Measurements from ENCODE around the gene SIVA1.

Gene SIVA1

DNA sequence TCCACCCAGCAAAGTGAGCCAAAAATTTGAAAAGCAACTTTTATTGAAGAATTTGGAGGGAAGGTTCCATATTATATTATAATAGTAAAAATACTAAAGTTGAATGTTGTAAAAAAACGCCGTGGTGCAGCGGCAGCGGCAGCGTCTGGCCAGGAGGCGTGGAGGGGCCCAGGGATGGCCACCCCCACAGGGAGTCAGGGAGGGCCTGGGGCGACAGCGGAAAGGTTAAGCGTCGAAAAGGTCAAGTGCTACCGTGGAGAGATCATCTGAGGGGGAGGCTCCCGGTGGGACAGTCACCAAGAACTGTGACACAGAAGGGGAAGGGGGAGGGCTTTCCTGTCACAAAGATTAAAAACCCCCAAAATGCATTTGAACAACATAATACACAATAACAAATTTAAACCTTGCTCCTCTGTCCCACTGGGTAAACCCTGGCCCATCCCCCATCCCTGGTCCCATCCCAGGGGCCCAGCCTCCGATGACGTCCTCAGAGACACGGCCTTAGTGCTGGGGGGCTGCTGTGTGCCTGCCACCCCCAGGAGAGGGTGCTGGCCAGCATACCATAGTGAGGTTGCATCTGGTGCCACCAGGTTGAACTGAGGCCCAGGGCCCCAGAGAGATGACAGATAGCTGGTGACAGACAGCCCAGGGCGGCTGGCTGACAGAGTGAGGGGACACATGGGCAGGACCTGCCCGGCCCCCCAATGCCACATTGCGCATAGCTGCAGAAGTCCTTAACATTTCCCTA lies 16.6 kb downstream of the SIVA1 start:
- ATAC-seq = no peak
- TF ChIP-seq, protein P1, sequence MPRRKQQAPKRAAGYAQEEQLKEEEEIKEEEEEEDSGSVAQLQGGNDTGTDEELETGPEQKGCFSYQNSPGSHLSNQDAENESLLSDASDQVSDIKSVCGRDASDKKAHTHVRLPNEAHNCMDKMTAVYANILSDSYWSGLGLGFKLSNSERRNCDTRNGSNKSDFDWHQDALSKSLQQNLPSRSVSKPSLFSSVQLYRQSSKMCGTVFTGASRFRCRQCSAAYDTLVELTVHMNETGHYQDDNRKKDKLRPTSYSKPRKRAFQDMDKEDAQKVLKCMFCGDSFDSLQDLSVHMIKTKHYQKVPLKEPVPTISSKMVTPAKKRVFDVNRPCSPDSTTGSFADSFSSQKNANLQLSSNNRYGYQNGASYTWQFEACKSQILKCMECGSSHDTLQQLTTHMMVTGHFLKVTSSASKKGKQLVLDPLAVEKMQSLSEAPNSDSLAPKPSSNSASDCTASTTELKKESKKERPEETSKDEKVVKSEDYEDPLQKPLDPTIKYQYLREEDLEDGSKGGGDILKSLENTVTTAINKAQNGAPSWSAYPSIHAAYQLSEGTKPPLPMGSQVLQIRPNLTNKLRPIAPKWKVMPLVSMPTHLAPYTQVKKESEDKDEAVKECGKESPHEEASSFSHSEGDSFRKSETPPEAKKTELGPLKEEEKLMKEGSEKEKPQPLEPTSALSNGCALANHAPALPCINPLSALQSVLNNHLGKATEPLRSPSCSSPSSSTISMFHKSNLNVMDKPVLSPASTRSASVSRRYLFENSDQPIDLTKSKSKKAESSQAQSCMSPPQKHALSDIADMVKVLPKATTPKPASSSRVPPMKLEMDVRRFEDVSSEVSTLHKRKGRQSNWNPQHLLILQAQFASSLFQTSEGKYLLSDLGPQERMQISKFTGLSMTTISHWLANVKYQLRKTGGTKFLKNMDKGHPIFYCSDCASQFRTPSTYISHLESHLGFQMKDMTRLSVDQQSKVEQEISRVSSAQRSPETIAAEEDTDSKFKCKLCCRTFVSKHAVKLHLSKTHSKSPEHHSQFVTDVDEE (CRISPR knock-in tag; IDR thresholded peaks at IDR 0.05) = no peak
- TF ChIP-seq TCF4 (CRISPR knock-in tag; IDR thresholded peaks at IDR 0.05; ENCODE audit: borderline replicate concordance) (no peak), OSR1 (CRISPR knock-in tag; IDR thresholded peaks at IDR 0.05) (no peak), ARNTL (CRISPR knock-in tag; IDR thresholded peaks at IDR 0.05; ENCODE audit: borderline replicate concordance, low read depth) (no peak), ISL1 (CRISPR knock-in tag; IDR thresholded peaks at IDR 0.05) (no peak), ZNF70 (CRISPR knock-in tag; IDR thresholded peaks at IDR 0.05) (no peak), SNAI2 (CRISPR knock-in tag; IDR thresholded peaks at IDR 0.05) (no peak), BACH2 (CRISPR knock-in tag; IDR thresholded peaks at IDR 0.05; ENCODE audit: borderline replicate concordance) (no peak), ZFP30 (CRISPR knock-in tag; IDR thresholded peaks at IDR 0.05) (no peak), ZC3H10 (CRISPR knock-in tag; IDR thresholded peaks at IDR 0.05) (no peak), CSDC2 (CRISPR knock-in tag; IDR thresholded peaks at IDR 0.05) (no peak)
- TF ChIP-seq, protein P2, sequence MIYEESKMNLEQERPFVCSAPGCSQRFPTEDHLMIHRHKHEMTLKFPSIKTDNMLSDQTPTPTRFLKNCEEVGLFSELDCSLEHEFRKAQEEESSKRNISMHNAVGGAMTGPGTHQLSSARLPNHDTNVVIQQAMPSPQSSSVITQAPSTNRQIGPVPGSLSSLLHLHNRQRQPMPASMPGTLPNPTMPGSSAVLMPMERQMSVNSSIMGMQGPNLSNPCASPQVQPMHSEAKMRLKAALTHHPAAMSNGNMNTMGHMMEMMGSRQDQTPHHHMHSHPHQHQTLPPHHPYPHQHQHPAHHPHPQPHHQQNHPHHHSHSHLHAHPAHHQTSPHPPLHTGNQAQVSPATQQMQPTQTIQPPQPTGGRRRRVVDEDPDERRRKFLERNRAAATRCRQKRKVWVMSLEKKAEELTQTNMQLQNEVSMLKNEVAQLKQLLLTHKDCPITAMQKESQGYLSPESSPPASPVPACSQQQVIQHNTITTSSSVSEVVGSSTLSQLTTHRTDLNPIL (CRISPR knock-in tag; IDR thresholded peaks at IDR 0.05; ENCODE audit: low read depth) = no peak

DNA sequence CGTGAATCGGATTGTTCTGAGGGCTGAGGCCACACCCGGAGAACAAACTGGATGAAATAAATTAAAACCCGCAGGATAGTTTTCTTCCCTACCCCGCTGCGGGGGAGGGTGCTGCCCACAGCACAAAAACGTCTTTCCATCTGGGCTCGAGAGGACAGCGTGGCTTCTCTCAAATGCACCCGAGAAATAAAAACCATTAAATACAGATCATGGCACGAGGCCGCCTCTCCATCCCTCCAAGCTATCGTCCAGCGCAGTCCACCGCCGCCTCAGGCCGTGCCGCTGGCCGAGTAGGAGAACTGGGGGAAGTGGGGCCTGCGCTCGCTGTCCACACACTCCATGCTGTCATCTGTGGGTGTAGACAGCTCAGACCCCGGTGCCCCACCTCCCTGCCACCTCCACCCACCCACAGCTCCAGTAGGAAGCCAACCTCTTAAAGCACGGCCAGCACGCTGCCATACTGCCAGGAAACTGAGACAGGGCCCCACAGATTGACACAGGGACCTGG lies 17.2 kb downstream of the SIVA1 start:
- ATAC-seq = no peak

GRCh38 chr14:104770851-104771272 lies 17.9 kb downstream of the SIVA1 start:
- ATAC-seq = no peak
- TF ChIP-seq, protein P3, sequence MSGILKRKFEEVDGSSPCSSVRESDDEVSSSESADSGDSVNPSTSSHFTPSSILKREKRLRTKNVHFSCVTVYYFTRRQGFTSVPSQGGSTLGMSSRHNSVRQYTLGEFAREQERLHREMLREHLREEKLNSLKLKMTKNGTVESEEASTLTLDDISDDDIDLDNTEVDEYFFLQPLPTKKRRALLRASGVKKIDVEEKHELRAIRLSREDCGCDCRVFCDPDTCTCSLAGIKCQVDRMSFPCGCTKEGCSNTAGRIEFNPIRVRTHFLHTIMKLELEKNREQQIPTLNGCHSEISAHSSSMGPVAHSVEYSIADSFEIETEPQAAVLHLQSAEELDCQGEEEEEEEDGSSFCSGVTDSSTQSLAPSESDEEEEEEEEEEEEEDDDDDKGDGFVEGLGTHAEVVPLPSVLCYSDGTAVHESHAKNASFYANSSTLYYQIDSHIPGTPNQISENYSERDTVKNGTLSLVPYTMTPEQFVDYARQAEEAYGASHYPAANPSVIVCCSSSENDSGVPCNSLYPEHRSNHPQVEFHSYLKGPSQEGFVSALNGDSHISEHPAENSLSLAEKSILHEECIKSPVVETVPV (CRISPR knock-in tag; IDR thresholded peaks at IDR 0.05) = no peak
- TF ChIP-seq, protein P1 (CRISPR knock-in tag; IDR thresholded peaks at IDR 0.05) = no peak
- TF ChIP-seq ZFP3 (CRISPR knock-in tag; IDR thresholded peaks at IDR 0.05) (no peak), TOX (CRISPR knock-in tag; IDR thresholded peaks at IDR 0.05; ENCODE audit: borderline replicate concordance) (no peak), POU6F1 (CRISPR knock-in tag; IDR thresholded peaks at IDR 0.05; ENCODE audit: borderline replicate concordance, low read depth) (no peak), RARB (CRISPR knock-in tag; IDR thresholded peaks at IDR 0.05) (no peak), ESRRG (CRISPR knock-in tag; IDR thresholded peaks at IDR 0.05) (no peak), CSDC2 (CRISPR knock-in tag; IDR thresholded peaks at IDR 0.05) (no peak)
- TF ChIP-seq, protein P2 (CRISPR knock-in tag; IDR thresholded peaks at IDR 0.05; ENCODE audit: low read depth) = no peak

More for the DNA sequence above, 17.2 kb downstream of the SIVA1 start:
- TF ChIP-seq TCF4 (CRISPR knock-in tag; IDR thresholded peaks at IDR 0.05; ENCODE audit: borderline replicate concordance) (no peak), ZC3H10 (CRISPR knock-in tag; IDR thresholded peaks at IDR 0.05) (no peak), BACH2 (CRISPR knock-in tag; IDR thresholded peaks at IDR 0.05; ENCODE audit: borderline replicate concordance) (no peak), OSR1 (CRISPR knock-in tag; IDR thresholded peaks at IDR 0.05) (no peak), ZNF565 (CRISPR knock-in tag; conservative IDR thresholded peaks at IDR 0.05; ENCODE audit: low read depth) (no peak), PPARA (CRISPR knock-in tag; IDR thresholded peaks at IDR 0.05; ENCODE audit: borderline replicate concordance) (no peak), ZFP30 (CRISPR knock-in tag; IDR thresholded peaks at IDR 0.05) (no peak), TOX (CRISPR knock-in tag; IDR thresholded peaks at IDR 0.05; ENCODE audit: borderline replicate concordance) (no peak), CSDC2 (CRISPR knock-in tag; IDR thresholded peaks at IDR 0.05) (no peak)
- TF ChIP-seq, protein P1 (CRISPR knock-in tag; IDR thresholded peaks at IDR 0.05) = no peak

Measured in SK-N-SH treated with all-trans-retinoic acid at 6 μM for 48 hours (cell line).